Activated CD8-positive, alpha-beta memory T cell treated with anti-CD3 and anti-CD28 coated beads, Interleukin-2, amount 50 U/mL, for 4 hours (primary cell): ENCODE results near the gene SYNE1.
A peak's percentile ranks its signal among the peaks of the same experiment; 100 is the strongest.

Experiments
- DNase-seq: peaks from one replicate; pipeline ENCODE4 v3.0.0-alpha.2; 2020

SYNE1 gene

DNA sequence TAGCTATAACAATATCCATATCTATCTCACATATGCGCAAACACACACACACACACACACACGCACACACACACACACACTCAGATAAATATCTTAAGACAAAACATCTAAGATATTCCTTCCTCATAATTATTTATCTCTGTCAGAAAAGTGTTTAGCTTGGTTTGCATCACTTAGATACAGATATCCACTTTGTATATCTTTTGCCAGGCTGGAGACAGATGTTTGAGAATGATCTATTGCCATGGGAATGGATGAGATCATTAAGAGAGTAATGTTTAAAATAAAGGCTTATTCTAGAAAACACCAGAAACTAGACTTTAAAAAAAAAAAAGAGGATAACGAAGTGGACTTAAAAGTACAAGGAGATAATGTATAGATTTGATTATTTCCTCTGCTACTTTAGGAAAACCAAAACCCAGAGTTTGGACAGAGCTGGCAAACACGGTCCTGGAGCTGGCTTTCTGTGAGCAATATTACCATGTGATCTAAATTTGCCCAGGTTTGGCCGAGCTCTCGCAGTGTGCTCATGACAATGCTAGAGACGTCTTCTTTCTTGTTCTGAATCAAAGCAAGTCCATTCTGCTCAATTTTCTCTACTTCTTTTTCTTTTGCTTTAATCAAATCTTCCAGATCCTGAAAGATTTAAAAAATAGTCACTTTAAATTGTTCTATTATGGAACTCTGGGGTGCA, 411.8 kb downstream of the SYNE1 start:
- DNase-seq: no peak

DNA sequence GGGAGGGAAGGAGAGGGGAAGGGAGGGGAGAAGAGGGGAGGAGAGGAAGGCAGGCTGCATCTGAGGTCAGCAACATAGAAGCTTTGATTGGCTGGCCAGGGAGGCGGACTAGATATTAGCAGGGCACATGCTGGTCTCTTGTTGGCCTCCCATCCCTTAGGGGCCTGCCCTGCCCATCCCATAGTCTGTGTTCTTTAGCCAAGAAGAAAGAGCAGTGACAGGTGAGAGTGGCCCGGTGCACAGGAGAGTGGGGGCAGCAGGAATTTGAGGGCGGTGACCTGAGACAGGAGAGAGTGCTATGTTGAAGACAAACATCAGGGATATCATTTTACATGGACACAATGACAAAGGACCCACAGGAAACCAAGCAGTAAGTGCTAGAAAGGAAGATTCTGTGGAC, 413.5 kb downstream of the SYNE1 start:
- DNase-seq: no peak

DNA sequence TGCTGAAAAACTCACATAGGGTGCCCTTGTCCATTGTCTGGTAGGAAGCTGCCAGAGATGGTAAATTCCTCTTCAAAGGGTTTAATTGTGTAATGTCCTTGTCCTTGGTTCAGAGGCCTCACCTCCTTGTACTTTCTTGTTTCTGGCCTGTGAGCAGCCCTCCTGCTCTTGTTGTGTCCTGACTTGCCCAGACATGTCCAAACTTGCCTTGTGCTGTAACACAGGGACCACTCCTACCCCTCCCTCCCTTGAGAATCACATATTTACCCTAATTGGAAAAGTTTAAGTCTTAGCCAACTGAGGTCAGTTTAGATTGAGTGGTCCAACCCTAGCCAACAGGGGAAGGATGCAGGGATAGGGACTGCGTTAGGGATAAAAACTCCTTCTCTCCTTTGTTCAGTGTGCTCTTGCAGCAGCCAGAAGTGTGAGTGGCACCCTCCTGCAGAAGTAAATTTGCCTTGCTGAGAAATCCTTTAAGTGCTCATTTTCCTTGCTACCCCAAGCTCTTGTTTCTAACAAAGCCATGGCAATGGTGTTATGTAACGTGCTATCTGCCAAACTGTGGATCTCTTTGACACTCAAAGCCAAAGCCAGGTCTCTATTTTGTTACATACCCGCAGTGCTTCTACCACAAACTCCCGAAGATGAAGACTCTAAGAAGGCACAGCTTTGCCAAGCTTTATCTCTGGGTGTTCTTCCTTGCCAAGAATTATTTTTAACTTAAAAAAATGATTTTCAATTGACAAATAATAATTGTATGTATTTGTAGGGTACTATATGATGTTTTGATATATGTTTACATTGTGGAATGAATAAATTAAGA, 415.1 kb downstream of the SYNE1 start:
- no peak for DNase-seq

DNA sequence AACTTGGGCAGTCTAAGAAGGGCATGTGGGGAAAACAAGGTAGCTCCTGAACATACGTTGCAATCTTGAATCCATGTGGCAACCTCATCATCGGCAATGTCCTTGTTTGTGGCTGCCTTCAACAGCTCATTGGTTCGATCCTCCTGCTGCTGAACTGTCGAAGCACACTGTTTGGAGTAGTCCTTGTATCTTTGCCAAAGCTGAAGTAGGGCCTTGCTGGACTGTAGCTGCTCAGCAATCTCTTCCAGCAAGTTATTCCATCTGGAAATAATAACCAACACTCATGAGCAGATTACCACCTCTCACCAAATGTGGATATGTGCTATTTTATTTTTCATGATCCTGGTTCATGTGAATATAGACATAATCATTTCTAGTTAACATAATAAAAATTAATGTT, 416.4 kb downstream of the SYNE1 start:
- no peak for DNase-seq

DNA sequence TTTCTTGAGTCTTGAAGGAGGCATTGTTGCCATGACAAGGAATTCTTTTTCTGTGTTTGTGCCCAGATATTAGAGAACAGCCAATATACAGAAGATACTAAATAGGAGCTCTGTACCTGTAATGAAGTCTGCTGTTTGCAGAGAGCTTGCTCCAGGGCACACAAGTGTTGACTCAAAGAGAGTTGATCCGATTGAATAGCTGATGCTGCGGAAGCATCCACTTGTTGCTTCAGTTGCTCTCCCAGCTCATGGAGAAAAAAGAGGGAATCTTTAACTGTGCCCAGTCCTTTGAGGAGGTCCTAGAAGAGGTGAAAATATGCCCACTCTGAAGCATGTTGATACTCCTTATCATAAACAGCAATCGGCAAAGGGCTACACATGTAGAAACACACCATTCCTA, 418.3 kb downstream of the SYNE1 start:
- no peak for DNase-seq

DNA sequence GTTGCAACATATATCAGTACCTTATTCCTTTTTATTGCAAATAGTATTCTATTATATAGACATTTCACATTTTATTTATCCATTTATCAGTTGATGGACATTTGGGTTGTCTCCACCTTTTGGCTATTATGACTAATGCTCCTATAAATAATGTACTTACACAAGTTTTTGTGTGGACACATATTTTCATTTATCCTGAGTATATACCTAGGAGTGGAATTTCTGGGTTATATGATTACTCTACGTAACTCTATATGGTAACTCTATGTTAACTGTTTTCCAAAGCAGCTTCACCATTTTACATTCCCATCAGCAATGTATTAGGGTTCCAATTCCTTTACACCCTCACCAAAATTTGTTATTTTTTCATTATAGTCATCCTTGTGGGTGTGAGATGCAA, 424.7 kb downstream of the SYNE1 start:
- no peak for DNase-seq

DNA sequence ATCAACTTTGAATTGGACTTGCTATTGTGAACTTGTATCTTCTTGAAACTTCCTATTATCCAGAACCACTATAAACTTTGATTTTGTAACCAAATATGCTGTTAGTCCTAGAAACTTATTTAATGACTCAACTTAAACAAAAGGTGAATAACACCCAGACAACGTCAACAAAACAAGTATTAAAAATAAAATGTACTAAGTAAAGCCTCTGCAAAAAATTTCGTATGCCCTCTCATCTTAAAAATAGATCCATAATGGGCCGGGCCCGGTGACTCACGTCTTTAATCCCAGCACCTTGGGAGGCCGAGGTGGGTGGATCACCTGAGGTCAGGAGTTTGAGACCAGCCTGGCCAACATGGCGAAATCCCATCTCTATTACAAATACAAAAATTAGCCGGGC, 428.0 kb downstream of the SYNE1 start:
- DNase-seq: no peak

DNA sequence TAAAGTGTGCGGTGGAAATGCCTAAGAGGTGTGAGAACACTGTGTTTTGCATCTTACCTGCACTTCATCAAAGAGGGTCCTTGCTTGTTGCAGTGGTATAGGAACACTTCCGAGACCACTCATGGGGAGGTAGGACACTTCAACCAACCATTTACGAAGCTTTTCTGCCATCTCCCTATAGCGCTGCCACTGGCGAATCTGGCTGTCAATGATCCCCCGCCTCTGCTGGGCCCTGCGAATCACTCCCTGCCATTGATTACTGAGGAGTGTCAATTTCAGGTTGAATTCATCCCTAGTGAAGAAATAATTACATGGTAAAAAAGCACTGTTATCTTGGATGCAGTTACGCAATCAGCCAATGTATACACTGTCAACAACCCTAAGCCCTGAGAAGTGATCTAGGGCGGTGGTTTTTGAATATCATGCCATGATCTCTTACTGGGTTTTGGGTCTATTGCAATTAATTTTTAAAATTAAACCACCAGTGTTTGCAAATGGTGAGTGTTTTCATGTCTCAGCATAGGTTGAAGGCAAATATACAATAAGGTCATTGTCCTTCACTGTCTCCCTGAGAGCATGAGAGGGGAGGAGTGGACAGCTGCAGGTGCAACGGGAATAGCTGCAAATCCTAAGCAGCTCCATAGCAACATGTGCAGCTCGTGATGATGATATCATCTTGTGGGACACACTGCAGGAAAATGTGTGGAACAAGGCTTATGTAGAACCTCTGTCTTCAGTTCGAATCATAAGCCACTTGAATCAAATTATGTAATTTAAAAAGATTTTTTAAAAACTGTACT, 429.0 kb downstream of the SYNE1 start:
- DNase-seq: no peak

DNA sequence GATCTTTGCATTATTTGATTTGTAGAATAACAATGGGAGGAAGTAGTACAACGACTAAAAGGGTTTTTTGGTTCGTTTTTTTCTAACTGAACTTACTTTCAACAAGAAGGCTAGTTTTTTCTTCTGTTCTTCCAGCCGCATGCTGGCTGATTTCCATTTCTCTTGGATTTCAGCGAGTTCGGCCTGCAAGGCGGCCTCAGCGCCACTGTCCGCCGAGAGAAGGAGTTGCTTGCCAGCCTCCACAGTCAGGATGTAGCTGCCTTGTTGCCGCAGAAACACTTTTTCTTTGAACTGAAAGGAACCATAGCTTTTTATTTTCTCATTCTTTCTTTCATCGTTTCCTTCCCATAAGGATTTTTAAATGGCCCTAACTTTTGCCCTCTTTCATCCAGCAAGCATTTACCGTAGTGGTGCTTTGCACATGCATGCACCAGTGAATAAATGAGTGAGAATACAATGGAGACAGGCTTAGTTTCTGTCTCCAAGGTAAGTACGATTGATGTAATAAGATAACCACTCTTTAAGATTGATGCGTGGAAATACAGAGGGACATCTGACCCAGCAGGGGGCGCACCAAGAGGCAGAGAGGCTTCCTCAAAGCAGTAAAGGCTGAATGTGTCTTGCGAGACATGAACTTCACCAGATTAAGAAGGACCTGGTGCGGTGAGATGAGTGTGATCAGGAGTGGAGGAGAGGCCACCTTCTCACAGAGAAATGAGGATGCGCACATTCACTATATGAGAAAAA, 430.9 kb downstream of the SYNE1 start:
- DNase-seq: peak; percentile 49

DNA sequence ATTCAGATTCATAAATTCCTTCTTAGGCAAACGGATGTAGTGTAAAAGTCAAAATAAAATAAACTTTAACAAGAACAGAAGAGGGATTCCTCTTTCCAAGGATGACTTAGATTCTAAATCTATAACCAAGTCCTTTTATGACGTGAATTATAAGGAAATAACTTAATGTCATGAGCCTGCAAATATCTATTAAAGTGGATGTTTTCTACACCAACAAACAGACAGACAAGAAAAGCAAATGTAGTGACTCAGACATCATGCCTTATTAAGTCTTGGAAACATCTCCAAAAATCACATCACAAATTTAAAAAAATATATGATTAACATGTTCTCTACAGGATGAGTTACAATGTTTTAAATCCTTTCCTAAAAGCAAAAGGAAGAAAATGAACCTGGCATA, 432.6 kb downstream of the SYNE1 start:
- no peak for DNase-seq

DNA sequence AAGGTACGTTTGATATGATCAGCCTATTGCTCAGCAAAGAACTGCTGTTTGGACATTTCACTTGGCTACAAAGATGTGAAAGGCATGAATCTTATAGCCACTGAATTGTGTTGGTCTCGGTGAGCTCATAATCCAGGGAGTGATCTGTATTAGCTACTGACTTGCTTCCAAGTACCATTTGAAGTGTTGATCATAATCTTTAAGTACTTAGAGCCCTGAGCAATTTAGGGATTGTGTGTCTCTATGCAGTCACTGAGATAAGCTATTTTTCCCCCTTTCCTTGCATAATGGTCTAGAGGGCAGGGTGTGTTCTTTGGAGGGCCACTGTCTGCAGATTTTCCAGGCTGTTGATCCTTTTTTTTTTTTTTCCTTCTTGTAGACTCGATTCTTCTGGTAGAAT, 436.0 kb downstream of the SYNE1 start:
- DNase-seq: no peak

DNA sequence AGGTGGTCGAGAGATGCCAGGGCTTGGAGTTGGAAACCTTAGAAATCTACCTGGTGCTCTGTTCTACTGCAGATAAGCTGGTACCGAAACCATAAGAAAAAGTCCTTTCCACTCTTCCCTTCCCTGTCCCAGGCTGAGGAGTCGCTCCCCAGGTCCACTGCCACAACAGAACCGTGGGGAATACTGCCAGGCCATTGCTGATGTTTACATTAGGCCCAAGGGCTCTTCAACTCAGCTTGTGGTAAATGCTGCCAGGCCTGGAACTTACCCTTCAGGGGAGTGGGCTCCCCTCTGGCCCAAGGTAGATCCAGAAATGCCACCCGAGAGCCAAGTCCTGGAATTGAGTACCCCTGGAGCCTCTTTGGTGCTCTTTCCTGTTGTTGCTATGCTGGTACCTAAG, 441.3 kb downstream of the SYNE1 start:
- no peak for DNase-seq

DNA sequence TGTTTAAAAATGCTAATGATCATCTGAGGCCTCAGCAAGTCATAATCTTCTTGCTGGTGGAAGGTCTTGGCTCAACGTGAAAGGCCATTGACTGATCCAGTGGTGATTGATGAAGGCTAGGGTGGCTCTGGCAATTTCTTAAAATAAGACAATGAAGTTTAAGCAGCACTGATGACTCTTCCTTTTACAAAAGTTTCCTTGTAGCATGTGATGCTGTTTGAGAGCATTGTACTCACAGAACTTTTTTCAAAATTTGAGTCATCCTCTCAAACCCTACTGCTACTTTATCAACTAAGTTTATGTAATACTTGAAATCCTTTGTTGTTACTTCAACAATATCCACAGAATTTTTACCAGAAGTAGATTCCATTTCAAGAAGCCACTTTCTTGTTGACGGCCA, 447.4 kb downstream of the SYNE1 start:
- DNase-seq: no peak

DNA sequence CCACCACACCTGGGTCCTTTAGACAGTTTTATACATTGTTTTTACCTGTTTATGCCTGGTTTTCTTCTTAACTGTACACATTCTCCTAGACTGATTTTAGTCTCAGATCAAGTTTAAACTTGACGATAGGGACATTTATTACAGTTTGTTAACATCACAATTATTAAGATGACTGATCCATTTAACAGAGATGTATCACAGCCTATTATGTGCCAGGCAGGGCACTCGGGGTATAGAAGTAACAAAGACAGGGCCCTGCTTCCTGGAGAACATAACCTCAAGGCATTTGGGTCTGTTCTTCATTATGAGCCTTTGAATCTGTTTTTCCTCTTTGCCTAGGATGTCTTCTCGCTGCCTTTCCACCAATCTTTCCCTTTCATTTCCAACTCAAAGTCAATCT, 449.2 kb downstream of the SYNE1 start:
- DNase-seq: no peak

DNA sequence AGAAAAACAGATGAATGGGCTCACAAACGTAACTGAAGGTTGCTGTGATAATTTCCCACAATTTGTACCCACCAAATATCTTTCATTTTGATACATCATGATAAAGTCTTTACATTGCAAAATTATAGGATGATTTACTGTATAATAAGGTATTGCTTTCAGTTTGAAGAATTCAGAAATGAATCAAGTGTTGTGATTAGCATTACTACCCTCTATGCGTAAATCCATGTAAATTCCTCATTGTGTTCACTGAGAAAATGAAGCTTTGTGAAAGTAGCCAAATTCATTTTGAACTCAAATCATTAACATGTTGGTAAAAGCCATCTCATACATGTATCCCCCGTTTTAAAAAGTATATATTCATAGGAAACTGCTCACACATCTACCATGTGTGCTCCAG, 450.3 kb downstream of the SYNE1 start:
- no peak for DNase-seq

DNA sequence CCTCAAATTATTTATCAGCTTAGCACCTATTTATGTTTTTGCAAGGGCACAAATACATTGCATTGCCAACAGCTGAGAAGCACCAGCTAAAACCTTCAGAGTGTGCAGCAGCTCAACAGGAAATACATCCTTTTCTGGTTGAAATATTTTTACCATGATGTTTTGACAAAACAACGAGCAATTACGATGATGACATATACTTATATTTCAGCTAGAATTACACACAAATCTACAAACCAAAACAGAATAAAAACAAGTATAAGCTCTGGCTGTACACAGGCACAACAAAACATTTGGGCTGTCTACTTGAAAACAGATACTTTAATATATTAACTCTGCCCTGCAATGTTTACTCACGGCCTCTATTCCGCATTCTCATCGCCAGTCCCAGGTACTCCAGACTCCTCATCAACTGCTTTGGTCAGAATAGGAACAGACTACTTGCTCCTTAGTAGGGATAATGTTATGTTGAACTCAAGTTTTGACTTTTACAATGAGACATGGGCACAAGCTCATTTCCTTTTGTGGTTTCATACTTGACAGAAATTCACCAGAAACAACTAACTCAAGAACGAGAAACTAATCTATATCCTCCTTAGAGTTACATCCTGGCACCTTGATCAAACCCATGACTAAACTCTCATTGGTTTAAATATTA, 452.1 kb downstream of the SYNE1 start:
- no peak for DNase-seq

DNA sequence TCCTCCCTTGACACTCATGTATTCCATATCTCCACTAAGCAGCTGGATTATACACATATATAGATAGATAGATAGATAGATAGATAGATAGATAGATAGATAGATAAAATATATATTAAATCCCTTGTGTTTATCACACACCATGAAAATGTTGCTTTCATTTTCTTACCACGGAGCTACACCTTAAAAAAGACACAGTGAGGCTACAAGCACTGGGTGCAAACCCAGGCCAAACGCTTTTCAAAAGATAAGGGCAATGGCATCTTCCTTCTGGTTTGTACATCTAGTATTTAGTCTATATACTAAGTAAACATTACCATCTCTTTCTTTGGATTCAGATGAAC, 452.6 kb downstream of the SYNE1 start:
- DNase-seq: no peak

DNA sequence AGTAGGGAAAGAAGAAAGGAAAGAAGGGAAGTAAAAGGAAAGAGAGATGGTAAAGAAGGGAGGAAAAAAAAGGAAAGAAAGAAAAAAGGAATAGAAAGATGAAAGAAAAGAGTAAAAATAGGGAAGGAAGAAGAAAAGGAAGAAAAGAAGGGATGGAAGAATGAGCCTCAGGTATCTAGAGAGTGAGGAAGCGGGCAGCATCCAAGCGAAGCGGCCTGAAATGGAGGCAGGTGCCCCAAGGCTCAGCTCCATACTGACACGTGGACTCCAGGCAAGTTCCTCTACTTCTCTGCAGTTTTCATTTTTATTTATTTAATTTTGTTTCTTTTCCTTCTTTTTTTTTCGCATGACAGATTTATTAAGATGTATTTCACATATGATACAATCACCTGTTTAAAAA, 456.6 kb downstream of the SYNE1 start:
- DNase-seq: no peak

DNA sequence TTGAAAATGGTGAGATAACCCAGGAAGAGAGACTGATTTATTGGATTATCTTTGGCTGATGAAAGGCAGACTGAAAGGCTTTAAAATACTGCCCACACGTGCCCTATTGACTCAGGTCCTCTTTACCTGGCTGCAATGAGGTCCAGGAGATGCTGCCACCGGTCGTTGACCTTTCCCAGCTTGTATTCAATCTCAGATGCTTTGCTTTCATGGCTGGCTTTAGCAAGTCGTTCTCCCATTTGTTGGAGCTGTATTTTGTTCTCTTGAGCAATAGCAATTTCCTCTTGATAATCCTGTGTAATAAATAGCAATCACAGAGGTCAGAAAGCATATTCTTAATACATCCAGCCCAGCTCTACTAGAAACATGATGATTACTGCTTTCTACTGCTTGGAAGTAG, 460.9 kb downstream of the SYNE1 start:
- DNase-seq: no peak

DNA sequence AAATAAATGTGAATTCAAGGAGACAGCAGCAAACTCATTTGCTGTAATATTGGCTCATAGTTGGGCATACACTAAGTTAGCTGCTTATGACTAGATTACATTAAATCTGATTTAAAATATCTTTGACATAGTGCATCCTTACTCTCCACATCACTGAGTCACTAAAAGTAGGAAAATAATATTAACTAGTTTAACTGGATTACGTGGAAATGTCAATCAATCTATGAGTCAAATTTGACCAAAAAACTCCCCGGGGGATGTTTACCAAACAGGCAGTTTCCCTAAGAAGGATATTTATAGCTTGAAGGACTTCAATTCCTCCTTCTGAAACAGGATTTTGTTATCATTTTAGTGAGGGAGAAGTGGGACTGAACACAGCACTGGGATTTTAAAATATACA, 463.2 kb downstream of the SYNE1 start:
- DNase-seq: no peak

DNA sequence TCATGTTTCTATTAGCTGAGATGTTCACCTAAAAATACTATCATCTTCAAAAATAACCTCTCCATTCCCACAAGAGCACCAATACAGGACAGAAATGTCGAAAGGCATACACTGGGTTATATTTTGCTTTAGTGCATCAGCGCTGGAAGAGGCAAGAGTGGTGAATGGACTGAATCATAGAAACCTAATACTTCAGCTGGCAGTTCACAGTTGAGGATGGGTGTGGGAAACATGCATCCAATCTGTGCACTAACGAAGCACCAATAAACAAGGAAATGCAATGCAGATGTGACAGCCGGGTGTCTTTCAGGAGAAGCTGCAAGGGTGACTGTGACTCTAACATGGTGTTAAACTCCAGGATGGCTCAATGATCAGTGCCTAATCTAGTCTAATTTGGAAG, 463.8 kb downstream of the SYNE1 start:
- DNase-seq: no peak
